AG04450 (cell line): Measurements from ENCODE around the gene IFT22. TPM values are rescaled to one million over a fixed set of nuclear protein-coding genes. Genes with fewer than 3 reads are reported as not detected.

ENCODE experiments used
- CTCF ChIA-PET: fragments of 300-600, 350-600 bp; formaldehyde crosslinking; extraction: SDS; loops from one replicate; lab custom pipeline; 2022; ENCODE audit warnings: antibody characterized with exemption, inconsistent platforms; lab: Charles Lee
- POLR2A ChIA-PET: fragments of 350-600 bp; formaldehyde crosslinking; extraction: SDS; loops from one replicate; lab custom pipeline; 2021; ENCODE audit warnings: antibody characterized with exemption, inconsistent platforms; lab: Yijun Ruan, JAX
- DNase-seq: peaks from one replicate; pipeline ENCODE4 v3.0.0-alpha.2; 2011; ENCODE audit warnings: low read depth, low spot score
- H3K27ac ChIP-seq: one replicate; pipeline ENCODE4 v1.5.1; 2012; ENCODE audit warnings: low read depth, low read length, control low read depth
- H3K27me3 ChIP-seq: one replicate; pipeline ENCODE4 v1.6.0; 2012; ENCODE audit warnings: low read length; ENCODE audit not compliant: control insufficient read depth, insufficient read depth
- H3K4me3 ChIP-seq: 2 replicates; pipeline ENCODE4 v1.5.1; 2011; ENCODE audit warnings: mild to moderate bottlenecking, low read depth, low read length, control low read depth
- H3K9me3 ChIP-seq: 2 replicates; pipeline ENCODE4 v1.5.1; 2012; ENCODE audit warnings: low read length; ENCODE audit not compliant: control insufficient read depth, insufficient read depth
- CTCF ChIP-seq: IDR thresholded peaks from 2 replicates; pipeline ENCODE4 v1.5.1; 2011; ENCODE audit warnings: low read depth, low read length, control low read depth, inconsistent platforms
- polyA plus RNA-seq: library from polyadenylated mRNA; depleted of rRNA; stranded (reverse); fragments of >200 nt; gene quantifications from 2 replicates; pipeline ENCODE4 v1.2.3, GENCODE V29; 2011

IFT22 gene
- polyA plus RNA-seq, 1 experiment = 42.5 TPM

GRCh38 chr7:101365956-101366355 lies 44.3 kb upstream of the IFT22 start:
- no peak for DNase-seq
- H3K4me3 ChIP-seq = no peak overlapping the region
- POLR2A ChIA-PET = no interaction called here
- no peak overlapping the region for H3K27ac ChIP-seq
- no peaks in the 10 kb centered on the region; the same call in 1 of the 2 replicates for H3K9me3 ChIP-seq
- H3K27me3 ChIP-seq = peaks cover 24% of the 10 kb centered on the region
- CTCF ChIA-PET = interaction anchor here (0.6 kb wide), 1 partner anchor 12 kb away, joined by 4 read pairs; no protein-coding TSS in a partner anchor
- TF ChIP-seq CTCF = no peak

GRCh38 chr7:101363734-101364374 lies 42.2 kb upstream of the IFT22 start:
- Histone ChIP-seq H3K4me3 (peak overlapping the region; percentile 45), H3K27ac (no peak overlapping the region), H3K27me3 (peaks cover 22% of the 10 kb centered on the region), H3K9me3 (no peaks in the 10 kb centered on the region; the same call in 1 of the 2 replicates)
- peak; percentile 80 for TF ChIP-seq CTCF
- CTCF ChIA-PET = interaction anchor here (0.6 to 2.0 kb wide), 36 partner anchors 8 to 950 kb away, joined by 3 to 36 read pairs (median 5); no protein-coding TSS in a partner anchor
- peak; percentile 7 for DNase-seq
- POLR2A ChIA-PET = no interaction called here

- no peak for DNase-seq
- no peaks in the 10 kb centered on the region; the same call in 1 of the 2 replicates for H3K9me3 ChIP-seq
- peak overlapping the region; percentile 45 for H3K4me3 ChIP-seq
- peaks cover 20% of the 10 kb centered on the region for H3K27me3 ChIP-seq
- CTCF ChIA-PET = interaction anchor here (0.7 to 1.7 kb wide), 8 partner anchors 9 to 175 kb away, joined by 3 to 7 read pairs (median 5); no protein-coding TSS in a partner anchor
- no peak overlapping the region for H3K27ac ChIP-seq
- TF ChIP-seq CTCF = no peak
- POLR2A ChIA-PET = no interaction called here
Measured at GRCh38 chr7:101363196-101363733, 41.7 kb upstream of the IFT22 start.

GRCh38 chr7:101362334-101363195 lies 41.0 kb upstream of the IFT22 start, which contains the start of gene COL26A1:
COL26A1 (plus strand) TSS chr7:101362875; CDS start chr7:101363033, 158 bp downstream.
- no peaks in the 10 kb centered on the region; the same call in 1 of the 2 replicates for H3K9me3 ChIP-seq
- ChIA-PET POLR2A (no interaction called here), CTCF (interaction anchor here (0.7 to 1.7 kb wide), 10 partner anchors 8 to 181 kb away, joined by 3 to 7 read pairs (median 4); no protein-coding TSS in a partner anchor)
- H3K27me3 ChIP-seq = peaks cover 17% of the 10 kb centered on the region
- DNase-seq = no peak
- no peak for TF ChIP-seq CTCF
- no peak within 1 kb of the TSS for H3K27ac ChIP-seq
- H3K4me3 ChIP-seq = peak within 1 kb of the TSS; percentile 45
